GM19240 (cell line): ENCODE results near the gene SLC7A6.

Experiments
- DNase-seq: peaks from one replicate; pipeline ENCODE4 v3.0.0; 2011; ENCODE audit warnings: low spot score; ENCODE audit not compliant: insufficient read length

SLC7A6 gene

DNA sequence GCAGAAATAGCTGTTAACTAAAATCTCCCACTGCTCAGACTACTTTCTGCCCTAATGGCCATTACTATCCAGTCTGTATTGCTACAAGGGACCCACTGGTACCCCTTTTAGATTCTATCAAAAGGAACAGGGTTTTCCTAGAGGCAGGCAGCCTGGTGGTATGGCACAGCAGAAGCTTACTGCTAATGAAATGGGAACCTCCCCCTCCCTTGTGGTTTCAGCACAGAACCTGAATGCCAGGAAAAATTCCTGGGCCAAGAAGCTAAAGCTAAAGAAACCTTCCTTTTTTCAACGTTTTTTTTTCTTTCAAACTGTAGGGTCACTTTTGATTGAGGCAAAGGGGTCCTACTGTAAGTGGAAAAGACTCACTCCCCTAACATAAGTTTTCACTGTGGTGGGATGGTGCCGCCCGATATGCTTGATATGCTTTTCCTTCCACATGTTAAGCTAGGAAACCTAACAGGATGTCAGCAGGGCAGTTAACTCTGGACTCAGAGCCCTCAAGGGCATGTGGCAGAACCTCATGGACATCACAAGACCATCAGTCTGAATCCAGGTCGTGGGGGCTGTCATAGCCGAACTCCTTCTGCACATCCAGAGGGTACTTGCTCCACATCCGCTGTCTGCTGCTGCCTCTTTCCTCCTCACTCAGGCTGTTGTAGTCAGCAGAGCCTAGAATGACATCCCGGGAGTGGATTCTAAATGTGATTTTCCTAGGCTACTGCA, 36.6 kb downstream of the SLC7A6 start:
- DNase-seq = no peak

DNA sequence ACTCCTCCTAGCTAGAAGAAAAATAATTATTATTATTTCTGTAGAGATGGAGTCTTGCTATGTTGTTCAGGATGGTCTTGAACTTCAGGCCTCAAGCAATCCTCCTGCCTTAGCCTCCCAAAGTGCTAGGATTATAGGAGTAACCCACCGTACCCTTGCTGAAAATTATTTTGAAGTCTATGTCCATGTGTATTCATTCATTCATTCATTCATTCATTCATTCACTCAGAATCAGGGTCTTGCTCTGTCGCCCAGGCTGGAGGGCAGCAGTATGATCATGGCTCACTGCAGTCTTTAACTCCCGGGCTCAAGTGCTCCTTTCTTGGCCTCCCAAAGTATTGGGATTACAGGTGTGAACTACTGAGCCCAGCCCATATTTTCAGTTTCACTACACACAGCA, 42.3 kb downstream of the SLC7A6 start:
- DNase-seq = no peak

DNA sequence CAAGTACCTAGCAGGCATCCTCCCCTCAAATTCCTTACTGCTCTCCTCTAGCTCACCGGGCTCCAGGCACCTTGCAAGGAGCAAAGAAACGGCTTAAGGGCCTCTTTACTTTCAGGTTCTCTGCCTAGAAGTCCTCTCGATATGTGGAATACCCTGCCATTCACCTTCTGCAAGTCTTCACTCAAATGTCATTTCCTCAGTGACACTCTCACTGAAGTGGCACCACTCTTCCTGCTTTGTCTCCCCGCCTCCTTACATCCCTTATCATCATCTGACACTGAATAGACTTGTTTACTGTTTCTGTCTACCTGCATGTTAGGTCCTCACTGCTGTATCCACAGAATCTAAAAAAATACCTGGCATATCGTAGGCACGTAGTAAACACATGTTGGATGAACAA, 45.5 kb downstream of the SLC7A6 start:
- no peak for DNase-seq

DNA sequence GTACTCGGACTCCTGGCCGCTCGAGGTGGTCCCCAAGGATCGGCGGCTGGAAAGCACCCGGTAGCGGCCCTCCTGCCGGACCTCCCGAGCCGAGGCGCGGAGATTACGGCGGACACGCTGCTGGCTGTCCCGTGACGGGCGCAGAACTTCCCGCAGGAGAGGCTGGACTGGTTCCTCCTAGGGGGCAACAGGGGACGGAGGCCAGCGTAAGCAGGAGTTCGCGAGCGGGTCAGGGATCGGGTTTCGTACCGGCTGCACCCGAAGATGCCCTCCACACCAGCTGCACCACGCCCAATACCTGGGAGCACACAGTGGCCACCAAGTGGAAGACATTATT, 46.1 kb downstream of the SLC7A6 start:
- DNase-seq = no peak

DNA sequence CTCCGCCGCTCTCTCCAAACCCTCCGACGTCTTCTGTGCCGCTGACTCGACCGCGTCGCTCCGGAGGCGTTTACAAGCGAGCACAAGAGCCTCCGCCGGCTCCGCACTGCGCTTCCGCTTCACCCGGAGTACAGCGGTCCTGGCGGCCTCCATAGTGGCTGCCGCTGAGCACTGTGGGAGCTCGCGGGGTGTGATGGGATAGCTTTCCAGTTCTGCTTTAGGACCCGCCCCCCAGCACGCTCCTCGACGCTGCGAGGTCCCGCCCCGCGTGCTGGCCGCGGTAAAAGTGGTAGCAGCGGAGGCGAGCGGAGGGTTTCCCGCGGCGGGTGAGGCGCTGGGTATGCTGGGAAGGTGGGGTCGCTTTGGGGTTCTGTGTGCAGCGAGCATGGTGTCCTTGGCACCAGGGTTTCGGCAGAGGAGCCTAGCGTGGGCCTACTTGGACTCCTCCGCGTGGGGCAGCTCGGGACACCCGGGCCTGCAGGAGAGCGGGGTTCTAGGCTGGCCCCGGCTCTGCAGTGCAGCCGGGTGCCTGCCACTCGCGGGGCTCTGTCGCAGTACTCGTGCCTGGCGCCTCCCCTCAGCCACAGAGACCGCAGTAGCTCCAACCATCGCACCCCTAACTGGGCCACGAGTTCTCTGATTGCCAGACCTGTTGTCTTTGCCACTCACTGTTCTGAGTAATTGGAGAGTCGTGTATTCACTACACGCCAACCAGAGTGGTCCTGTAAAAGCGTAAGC, 46.6 kb downstream of the SLC7A6 start, which contains the start of the genes PRMT7 and SLC7A6OS:
Gene PRMT7 (plus strand): TSS at position 246 of the 738 bp plus-strand sequence. CDS start 4,961 bp downstream, outside the sequence.
Gene SLC7A6OS (minus strand): TSS at position 173 of the 738 bp plus-strand sequence. CDS start 20 bp downstream, at position 153.
- peak; percentile 97 for DNase-seq

DNA sequence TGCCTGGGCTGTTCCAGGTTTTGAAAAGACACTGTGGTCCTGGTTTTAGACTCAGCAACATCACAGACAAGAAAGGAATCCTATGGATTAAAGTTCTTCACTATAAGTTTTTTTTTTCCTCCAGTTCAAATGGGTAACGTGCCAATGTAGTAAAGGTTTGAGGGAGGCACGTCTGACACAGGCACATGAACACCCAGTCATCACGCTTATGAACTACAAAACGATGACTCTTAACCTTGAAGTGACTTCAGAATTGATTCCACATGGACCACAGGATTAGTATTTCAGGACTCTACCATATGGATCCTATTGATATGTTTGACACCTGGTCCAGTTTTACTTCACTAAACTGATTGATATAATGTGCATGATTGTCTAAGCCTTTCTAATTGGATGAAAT, 48.8 kb downstream of the SLC7A6 start:
- no peak for DNase-seq

DNA sequence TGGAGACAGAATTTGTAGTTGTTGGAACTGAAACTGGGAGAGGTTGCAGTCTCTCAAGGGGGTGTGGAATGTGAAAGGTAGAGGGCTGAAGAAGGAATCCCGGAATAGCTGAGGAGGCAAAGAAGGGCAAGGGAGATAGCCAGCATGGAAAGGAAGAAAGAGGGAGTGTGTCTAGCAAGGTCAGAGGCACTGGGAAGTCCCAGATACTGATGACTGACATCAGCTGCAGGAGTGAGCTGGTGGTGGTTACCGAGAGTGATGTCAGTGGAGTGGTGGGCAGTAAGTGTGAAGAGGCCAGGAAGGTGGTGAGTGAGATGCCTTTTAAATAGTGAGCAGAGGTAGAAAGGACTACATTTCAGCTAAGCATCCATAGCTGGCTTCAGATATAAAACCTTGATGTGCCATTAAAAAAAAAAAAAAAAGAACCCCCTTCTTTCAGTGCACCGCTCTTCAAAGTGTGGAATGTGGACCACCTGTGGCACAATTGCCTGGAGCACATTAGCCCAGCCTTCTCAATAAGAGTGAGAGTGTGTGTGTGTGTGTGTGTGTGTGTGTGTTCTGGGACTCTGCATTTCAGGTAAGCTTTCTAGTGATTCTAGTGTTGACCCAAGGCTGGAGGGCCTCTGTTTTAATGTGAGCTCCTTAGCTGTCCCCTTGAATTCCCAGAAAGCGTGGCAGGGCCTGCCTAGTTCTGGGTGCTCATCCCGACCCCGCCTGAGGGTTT, 55.0 kb downstream of the SLC7A6 start:
- DNase-seq = no peak

DNA sequence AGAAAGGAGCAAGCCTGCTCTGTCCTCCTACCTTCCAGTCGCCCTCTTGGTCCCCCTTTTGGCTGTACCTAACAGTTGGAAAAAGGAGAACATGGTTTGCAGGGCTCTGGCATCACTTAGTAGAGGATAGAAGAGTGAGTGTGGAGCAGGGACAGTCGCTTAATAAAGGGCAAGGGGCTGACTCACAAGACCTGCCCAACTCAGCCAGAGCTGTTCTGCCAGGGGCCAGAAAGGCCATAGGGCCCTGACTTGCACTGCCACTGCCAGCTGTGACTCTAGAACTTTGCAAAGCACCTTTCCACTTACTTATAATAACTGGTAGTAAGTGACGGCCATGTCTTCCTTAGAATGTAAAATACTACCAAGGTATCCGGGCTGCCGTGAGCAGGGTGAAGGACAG, 60.0 kb downstream of the SLC7A6 start:
- DNase-seq = no peak

DNA sequence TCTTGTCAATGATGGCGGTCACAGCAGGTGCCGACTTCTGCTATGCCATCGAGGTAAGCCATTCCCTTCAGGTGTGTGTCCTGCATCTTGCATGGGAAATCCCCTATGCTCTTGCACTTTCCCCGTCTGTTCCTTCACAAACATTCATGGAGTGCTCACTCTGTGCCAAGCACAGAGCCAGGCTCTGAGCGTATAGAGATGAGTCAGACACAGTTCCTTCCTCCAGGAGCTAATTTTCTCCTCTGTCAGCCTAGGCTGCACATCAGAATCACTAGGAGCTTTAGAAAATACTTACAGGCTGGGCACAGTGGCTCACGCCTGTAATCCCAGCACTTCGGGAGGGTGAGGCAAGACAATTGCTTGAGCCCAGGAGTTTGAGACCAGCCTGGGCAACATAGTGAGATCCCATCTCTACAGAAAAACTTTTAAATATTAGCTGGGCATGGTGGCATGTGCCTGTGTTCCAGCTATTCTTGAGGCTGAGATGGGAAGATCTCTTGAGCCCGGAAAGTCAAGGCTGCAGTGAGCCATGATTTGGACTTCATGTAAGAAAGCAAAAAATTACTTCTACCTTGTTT, 60.5 kb downstream of the SLC7A6 start:
- DNase-seq = no peak

DNA sequence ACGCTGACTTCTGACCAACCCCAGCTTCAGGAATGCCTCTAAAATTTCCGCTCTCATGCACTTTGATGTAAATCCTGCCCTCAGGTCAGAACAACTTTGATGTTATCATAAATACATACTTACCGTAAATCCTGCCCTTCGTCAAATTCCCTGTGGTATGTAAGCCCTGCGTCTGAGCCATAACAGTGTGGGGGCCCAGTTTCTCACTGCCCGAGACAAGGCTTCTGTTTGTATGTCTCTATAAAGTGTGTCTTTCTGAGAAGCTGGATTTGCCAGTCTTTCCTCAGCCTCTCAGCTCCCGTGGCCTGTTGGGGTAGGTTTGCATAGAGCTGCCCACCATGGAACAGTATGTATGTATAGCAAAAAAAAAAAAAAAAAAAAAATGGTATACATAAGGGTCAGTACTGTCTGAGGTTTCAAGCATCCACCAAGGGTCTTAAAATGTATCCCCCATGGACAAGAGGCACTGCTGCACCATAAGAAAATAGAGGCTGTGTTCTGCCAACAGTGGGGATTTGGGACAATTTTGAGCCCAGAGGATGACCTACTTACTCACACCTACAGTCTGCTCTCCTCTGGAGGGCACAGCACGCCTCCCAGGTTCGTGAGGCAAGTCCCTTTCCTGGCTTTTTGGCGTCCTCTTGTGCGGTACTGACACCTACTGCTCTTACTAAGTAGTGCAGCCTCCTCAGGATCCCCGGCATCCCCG, 64.0 kb downstream of the SLC7A6 start:
- peak; percentile 94 for DNase-seq

DNA sequence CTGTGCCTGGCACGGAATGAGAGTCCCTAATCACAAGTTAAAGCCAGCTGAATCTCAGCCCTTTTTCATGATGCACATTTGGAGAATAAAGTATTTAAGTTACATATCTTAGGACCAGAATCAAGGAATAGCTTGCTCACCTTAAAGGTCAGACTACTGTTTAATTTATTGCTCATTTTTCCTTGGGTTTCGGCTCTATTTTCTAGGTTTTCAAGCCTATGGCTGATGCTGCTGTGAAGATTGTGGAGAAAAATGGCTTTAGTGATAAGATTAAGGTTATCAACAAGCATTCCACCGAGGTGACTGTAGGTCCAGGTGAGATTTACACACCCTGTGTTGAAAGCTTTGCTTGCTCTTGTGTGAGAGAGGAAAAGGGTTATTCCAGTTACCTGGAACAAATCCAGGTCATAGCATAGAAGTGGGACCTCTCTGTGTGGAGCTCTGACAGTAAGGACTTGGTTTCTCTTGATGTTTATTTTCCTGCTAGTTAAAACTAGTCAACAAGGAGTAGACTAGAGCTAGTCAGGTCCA, 64.6 kb downstream of the SLC7A6 start:
- no peak for DNase-seq

DNA sequence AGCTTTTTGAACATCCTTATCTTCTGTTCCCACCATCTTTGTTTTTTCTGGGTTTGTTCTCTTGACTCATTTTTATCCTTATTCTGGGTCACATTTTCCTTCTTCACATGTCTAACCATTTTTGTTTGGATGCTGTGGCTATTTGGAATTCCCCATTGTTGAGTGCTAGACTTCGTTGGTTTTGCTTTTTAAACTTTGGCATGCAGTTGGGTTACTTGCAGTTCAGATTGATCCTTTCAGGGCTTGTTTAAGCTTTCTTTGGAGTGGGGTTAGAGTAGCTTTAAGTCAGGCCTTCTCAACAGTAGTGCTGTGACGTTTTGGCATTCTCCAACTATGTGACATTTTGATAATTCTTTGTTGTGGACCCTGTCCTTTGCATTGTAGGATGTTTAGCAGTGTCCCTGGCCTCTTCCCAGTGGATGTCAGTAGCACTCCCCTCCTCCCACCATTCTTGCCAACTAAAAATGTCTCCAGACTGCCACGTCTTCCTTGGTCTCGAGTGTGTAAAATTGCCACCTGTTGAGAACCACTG, 67.6 kb downstream of the SLC7A6 start:
- DNase-seq = no peak

DNA sequence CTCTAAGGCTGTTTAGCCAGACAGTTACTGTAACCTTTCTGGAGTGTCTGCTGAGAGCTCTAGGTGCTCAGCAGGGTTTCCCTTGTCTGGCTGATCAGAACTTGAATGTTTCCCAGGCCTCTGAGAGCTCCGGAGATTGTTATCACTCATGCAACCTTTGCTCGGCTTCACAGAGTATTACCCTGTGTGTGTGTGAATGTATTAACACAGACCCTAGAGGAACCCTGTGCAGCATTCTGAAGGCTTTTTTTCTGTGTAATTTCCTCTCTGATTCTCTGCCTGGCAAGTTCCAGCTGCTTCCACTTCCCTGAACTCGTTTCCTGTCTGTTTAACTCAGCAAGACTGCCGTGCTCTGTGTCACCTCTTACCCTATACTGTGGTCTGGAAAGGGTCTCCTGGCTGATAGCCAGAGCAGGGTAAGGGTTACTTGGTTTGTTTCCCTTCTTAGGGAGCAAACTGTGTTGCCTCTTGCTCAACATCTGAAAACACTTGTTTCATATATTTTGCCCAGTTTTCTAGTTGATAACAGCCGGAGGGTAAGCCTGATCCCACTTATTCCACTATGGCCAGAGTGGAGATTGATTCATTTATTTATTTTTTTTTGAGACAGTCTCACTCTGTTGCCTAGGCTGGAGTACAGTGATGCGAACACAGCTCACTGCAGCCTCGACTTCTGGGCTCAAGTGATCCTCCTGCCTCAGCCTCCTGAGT, 68.2 kb downstream of the SLC7A6 start:
- DNase-seq = no peak

DNA sequence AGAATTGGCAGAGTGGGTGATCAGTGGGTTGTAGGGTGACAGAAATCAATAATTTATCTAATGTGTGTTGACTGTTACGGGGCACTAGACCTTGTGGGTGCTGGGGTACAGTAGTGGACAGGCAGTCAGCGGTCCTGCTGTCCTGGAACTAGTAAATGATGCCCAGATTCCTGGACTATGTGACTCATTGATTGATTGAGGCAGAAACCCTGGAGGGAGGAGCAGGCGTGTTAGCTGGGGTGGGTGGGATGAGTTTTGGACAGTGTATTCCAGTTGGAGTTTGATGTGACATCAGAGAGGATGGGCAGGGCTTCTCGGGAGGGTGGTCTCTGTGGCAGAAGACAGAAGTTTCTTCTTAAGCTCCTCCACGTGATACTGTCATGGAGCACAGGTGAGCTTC, 70.8 kb downstream of the SLC7A6 start:
- no peak for DNase-seq

DNA sequence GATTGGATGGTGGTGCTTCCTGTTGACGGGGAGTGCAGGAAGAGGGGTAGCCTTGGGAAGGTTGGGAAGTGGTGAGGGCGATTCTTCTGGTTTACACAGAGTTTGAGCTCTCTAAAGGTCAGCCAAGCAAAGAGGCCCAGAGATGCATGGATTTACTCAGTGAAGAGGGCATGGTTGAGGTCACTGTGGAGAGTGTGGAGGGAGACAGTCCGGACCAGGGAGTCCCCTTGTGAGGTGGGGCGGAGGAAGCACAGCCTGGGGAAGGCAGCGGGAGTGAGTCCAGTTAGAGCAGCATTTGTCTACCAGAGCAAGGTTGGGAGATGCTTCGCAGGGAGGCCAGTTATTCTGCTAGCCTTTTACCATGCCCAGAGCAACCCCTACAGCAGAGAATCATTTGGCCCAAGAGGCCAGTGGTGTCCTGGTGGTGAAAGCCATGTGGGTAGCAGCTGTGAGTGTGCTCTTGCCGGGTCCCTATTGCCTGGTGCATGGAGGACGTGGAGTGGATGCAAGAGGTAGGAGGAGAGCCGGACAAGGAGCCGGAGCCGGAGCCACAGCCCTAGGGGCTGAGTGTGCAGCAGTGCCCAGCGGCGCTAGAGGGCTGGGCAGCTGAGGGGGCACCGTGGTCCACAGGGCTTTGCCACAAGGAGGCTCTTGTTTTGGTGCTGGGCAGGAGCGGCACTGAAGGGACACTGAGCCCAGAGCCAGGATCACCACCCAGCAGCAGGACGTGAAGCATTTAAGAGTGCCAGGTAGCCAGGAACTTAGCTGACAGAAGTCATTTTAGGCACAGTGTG, 74.2 kb downstream of the SLC7A6 start:
- DNase-seq = no peak

DNA sequence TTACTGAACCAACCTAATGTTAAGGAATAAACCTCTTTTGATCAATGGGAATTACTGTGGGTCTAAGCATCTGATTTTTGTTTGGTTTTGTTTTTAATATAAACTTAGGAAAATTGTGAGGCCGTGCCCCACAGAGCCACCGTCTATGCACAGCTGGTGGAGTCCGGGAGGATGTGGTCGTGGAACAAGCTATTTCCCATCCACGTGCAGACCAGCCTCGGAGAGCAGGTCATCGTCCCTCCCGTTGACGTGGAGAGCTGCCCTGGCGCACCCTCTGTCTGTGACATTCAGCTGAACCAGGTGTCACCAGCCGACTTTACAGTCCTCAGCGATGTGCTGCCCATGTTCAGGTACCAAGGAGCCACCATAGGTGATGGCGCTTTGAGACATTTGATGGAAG, 74.9 kb downstream of the SLC7A6 start:
- DNase-seq = no peak

DNA sequence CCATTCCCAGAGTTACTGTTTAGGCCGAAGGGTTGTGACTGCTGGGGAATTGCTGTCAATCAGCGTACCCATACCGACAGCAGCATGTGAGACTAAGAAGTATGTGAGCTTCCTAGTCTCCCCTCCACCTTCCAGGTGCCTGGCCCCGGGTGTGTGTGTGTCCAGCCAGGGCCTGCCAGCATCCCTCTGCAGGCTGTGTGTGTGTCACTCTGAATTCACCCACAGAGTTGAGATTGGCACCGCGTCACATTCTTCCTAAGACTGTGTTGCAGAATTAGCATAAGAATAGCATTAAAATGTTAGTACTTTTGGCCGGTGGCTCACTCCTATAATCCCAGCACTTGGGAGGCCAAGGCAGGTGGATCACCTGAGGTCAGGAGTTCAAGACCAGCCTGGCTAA, 78.3 kb downstream of the SLC7A6 start:
- DNase-seq = no peak

DNA sequence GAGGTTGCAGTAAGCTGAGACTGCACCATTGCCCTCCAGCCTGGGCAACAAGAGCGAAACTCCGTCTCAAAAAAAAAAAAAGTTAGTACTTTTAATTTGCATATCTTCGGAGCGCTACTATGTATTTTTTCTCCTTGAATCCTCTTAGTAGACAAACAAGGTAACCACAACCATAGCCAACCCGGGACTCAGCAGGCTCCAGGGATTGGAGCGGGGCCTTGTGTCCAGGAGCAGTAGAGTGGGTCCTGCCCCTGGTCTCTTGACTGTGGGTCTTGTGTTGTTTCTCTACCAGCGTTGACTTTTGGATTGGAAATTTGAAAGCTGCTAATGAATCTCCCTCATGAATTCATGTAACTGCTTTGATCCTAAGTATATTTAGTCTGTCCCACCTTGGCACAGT, 78.8 kb downstream of the SLC7A6 start:
- DNase-seq = no peak

DNA sequence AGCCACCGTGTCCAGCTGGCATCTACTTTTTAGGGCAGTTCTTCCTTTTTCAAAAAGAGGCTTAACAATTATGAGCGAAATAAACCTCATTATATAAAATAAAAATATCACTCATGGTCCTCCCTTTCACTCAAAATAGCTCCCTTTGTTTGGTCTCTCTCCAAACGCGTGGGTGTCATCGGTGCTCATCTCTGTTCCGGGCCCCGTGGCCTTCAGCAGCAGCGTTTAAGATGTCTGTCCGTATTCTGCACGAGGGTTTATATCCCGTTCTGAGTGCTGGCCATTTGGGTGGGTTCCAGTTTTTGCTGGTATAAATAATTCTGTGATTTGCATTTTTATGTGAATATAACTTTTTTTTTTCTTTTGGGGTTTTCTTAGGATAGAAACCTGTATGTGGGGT, 79.9 kb downstream of the SLC7A6 start:
- DNase-seq = no peak
